IPS-NIHi11 (cell line): ENCODE data around the gene TMEM132C.
"Not testable (repeated sequence)": the region's sequence is repeated elsewhere in the genome, so short reads cannot be mapped to it uniquely, and the experiment has no call there.

ENCODE experiments used
- DNase-seq: peaks from one replicate; pipeline ENCODE4 v3.0.0; 2012; ENCODE audit warnings: mixed read lengths, low spot score

Gene TMEM132C

GRCh38 chr12:128267131-128267622, at the start of gene TMEM132C:
Gene TMEM132C (plus strand): TSS chr12:128267170. CDS start chr12:128267403, 233 bp downstream.
- no peak for DNase-seq

- DNase-seq: no peak
Observed at GRCh38 chr12:128224226-128224625, 42.7 kb upstream of the TMEM132C start.

- no peak for DNase-seq
Observed at GRCh38 chr12:128228581-128228980, 38.4 kb upstream of the TMEM132C start.

- no peak for DNase-seq
Observed at GRCh38 chr12:128235635-128236417, 31.1 kb upstream of the TMEM132C start.

- DNase-seq: no peak
Observed at GRCh38 chr12:128236525-128236924, 30.4 kb upstream of the TMEM132C start.

- DNase-seq: no peak
Observed at GRCh38 chr12:128240745-128241144, 26.2 kb upstream of the TMEM132C start.

GRCh38 chr12:128245121-128245520, 21.8 kb upstream of the TMEM132C start:
- DNase-seq: no peak

GRCh38 chr12:128245905-128246304, 21.1 kb upstream of the TMEM132C start:
- no peak for DNase-seq

- no peak for DNase-seq
Observed at GRCh38 chr12:128250096-128250495, 16.9 kb upstream of the TMEM132C start.

- DNase-seq: not testable (repeated sequence)
Observed at GRCh38 chr12:128253829-128254228, 13.1 kb upstream of the TMEM132C start.

GRCh38 chr12:128258866-128259555, 8.0 kb upstream of the TMEM132C start:
- DNase-seq: no peak

- no peak for DNase-seq
Observed at GRCh38 chr12:128259556-128260070, 7.4 kb upstream of the TMEM132C start.

GRCh38 chr12:128261757-128262156, 5.2 kb upstream of the TMEM132C start:
- no peak for DNase-seq

GRCh38 chr12:128265566-128265965, 1.4 kb upstream of the TMEM132C start:
- no peak for DNase-seq

GRCh38 chr12:128266086-128266485, 884 bp upstream of the TMEM132C start:
- no peak for DNase-seq

GRCh38 chr12:128266541-128267130, 334 bp upstream of the TMEM132C start:
- no peak for DNase-seq

- no peak for DNase-seq
Observed at GRCh38 chr12:128267651-128268378, 845 bp downstream of the TMEM132C start.

GRCh38 chr12:128268379-128268995, 1.5 kb downstream of the TMEM132C start:
- no peak for DNase-seq

GRCh38 chr12:128269181-128269591, 2.2 kb downstream of the TMEM132C start:
- no peak for DNase-seq

- no peak for DNase-seq
Observed at GRCh38 chr12:128276471-128276870, 9.5 kb downstream of the TMEM132C start.

GRCh38 chr12:128286970-128287369, 20.0 kb downstream of the TMEM132C start:
- no peak for DNase-seq
